ENCODE data around the gene CAMK1D.
"Not testable (repeated sequence)": the region's sequence is repeated elsewhere in the genome, so short reads cannot be mapped to it uniquely, and the experiment has no call there.

Gene CAMK1D

DNA sequence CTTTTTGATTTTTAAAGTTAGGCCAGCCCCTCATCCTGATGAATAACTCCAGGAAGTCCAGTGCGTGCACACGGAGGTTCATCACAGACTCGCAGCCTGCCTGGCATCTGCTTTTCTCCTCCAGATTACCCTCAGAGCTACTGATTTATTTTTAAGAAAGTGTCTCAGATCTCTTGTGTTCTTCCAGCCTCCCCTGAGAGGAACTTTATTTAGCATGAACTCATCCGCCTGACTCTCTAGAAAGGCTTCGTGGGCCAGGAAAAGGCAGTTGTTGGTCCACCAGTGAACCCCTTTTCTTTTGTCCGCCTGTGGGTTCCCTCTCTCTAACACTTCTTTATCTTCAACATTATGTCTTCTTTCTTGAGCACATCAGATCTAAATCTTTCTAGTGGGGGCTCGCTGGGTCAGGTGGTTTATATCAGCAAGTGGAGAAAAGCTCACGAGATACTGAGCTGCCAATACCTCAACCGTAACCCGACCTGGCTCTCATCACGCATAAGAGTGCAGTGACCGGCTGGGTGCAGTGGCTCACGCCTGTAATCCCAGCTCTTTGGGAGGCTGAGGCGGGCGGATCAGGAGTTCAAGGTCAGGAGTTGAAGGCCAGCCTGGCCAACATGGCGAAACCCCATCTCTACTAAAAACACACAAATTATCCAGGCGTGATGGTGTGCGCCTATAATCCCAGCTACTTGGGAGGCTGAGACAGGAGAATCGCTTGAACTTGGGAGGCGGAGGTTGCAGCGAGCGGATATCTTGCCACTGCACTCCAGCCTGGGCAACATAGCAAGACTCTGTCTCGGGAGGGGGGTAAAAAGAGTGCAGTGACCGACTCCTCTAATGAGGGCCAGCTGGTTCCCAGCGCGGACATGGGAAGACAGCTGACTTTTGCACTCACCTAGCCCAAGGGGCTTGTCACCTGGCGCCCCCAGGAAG lies 489.9 kb downstream of the CAMK1D start:
- DNase-seq, result no peak

DNA sequence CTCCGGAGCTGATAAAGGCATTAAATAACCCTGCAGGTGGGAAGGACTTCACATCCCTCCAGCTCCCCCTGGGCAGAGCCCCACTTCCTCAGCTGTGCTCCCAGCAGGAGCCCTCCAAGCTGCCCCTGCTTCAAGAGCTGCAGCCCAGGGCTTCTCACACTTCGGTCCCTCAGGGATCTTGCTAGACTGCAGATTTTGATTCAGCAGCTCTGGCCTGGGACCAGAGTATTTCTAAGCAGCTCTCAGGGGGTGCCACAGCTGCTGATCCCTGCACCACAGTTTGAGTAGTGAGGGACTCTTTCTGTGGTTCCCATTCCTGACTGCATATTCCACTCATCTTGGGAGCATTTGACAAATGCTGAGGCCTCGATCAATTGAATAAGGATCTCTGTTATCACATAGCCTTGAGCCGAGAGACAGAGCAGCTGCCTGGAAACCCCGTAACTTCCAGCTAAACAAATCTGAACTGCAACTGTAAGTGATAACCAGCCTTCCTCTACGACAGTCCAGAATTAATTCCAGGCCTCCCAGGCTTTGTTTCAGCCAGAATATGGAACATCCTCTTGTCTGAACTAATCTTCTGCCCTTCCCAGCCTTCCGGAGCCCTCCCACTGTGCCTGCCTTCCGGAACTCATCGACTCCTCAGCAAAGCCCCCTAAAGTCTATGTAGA lies 490.7 kb downstream of the CAMK1D start:
- no peak for DNase-seq

DNA sequence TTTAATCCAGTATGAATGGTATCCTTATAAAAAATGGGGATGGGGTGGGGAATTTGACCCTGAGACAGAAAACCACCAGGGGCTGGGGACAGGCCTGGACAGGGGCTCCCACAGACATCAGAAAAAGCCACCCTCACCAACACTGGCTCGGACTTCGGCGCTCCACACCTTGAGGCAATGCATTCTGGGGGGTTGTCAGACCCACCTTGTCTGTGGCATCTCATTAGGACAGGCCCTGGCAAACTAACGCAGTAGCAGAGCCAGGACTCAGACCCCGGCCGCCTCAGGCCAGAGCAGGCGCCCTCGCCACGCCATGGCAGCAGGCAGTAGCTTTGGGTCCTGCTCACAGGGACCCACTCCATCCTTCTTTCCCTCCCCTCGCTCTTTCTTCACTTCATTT lies 492.1 kb downstream of the CAMK1D start:
- no peak for DNase-seq

- DNase-seq, result no peak
These were observed 492.5 kb downstream of the CAMK1D start for GRCh38 chr10:12841826-12842225.

GRCh38 chr10:12842310-12842709 lies 493.0 kb downstream of the CAMK1D start:
- no peak for DNase-seq

- no peak for DNase-seq
These were observed 494.1 kb downstream of the CAMK1D start for GRCh38 chr10:12843296-12843945.

DNA sequence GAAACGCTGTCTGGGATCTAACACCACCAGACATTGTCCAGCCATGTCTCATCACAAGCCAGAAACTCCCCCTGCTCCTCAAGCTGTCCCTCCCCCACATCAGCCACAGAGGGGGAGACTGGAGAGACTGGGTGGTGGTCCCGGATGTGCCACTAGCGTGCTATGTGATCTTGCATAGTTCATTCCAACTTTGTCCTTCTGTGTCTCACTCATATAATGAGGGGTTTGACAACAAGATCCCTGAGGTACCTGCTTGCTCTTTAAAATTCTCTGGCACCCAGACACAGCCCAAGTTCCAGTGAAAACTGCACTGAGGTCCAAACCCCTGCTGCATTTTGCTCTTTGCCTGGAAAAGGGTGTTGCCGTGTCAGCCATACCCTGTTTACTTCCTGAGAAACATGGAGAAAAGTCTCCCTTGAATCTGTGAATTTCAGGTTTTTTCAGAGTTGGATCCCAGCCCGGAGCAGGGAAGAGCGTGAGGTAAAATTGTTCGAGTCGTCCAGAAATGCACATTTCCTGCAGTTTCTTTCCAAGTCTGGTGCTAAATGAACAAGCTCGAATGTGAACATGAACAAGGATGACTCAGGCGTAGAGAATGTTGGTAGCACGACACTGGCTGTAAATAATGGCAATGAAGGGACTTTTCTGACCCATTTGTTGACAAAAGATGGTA lies 495.6 kb downstream of the CAMK1D start:
- no peak for DNase-seq

GRCh38 chr10:12846718-12847117 lies 497.4 kb downstream of the CAMK1D start:
- DNase-seq, result no peak

GRCh38 chr10:12847361-12847975 lies 498.1 kb downstream of the CAMK1D start:
- no peak for DNase-seq

- DNase-seq, result no peak
These were observed 499.3 kb downstream of the CAMK1D start for GRCh38 chr10:12848439-12849173.

- DNase-seq, result no peak
These were observed 500.2 kb downstream of the CAMK1D start for GRCh38 chr10:12849319-12850181.

DNA sequence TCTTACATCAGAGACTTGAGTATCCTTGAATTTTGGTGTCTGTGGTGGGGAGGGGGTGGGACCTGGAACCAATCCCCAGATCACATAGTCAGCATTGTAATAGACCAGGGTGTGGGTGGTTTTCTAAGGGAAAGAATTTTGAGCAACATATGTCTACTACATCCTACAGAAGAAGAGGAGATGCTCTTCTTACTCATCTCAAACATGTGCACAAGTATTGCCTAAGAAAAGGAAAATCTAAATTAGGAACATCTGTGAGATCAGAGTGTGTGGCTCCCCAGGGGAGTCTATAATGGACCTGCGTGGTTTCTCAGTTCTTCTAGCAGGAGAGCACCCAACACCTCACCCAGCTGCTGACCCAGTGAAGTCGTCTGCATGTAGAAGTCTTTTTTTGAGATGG lies 503.3 kb downstream of the CAMK1D start:
- no peak for DNase-seq

- no peak for DNase-seq
These were observed 505.6 kb downstream of the CAMK1D start for GRCh38 chr10:12854988-12855387.

DNA sequence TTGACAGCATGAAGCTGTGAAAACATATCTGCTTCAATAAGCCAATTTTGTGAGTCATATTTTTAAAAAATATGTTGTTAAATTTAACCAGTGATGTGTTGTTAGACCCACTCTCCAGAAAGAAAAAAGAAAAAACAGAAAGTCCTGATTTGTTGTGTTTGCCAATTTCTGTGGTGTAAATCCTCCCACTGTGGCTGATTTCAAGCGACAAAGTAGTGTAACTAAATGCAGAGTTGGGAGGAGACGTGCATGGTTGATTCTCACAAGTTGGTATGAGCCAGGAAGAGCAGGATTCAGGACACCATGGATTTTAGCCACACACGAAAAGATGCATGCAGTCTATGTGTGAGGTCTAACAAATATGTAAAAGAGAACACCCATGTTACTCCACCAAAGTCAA lies 513.1 kb downstream of the CAMK1D start:
- DNase-seq, result no peak

- DNase-seq, result not testable (repeated sequence)
These were observed 516.2 kb downstream of the CAMK1D start for GRCh38 chr10:12865515-12865914.

DNA sequence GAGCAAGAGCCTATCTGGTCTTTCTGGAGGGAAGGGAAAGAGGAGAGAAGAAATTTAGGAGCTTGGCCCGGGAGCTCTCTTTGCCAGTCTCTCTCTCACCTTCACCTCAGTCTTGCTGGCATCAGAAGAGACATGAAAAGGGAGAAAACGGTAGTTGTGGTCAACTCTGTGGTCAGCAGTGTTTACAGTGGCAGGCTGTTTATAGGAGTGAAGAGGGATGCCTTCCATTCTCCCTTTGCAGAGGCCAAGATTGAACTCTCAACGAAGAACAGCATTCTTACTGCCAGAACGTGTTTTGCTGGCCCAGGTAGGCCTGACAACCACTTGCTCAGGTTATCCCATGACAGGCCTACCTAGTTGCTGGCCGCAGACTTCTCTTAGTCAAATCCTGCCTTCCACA lies 518.9 kb downstream of the CAMK1D start:
- no peak for DNase-seq

- DNase-seq, result no peak
These were observed 520.1 kb downstream of the CAMK1D start for GRCh38 chr10:12869427-12869826.

DNA sequence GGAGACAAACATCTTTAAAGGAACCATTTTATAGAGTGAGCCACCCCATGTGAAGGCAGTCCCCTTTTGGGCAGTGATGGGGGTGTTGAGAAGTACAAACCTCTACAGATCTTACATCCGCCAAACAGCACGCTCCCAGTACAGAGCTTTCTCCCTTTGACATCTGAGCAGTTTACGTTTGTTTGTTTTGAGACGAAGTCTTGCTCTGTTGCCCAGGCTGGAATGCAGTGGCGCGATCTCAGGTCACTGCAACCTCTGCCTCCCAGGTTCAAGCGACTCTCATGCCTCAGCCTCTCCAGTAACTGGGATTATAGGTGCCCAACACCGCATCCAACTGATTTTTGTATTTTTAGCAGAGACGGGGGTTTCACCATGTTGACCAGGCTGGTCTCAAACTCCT lies 523.2 kb downstream of the CAMK1D start:
- no peak for DNase-seq

- no peak for DNase-seq
These were observed 523.8 kb downstream of the CAMK1D start for GRCh38 chr10:12873172-12873571.

- DNase-seq, result no peak
These were observed 525.2 kb downstream of the CAMK1D start for GRCh38 chr10:12874501-12874900.

GRCh38 chr10:12875100-12875499 lies 525.8 kb downstream of the CAMK1D start:
- DNase-seq, result no peak

Measured in Kasumi-1 (cell line).